Measurements from ENCODE around the gene CFAP77. TPM values are rescaled to one million over a fixed set of nuclear protein-coding genes. Genes with fewer than 3 reads are reported as not detected.

Gene CFAP77
- total and polyA plus RNA-seq, 9 of the 15 experiments (the other 6 are each of a cell fraction or from before 2014, with no cell fraction given): not detected

- H3K4me2 ChIP-seq (ENCODE audit: insufficient read depth, low read length): no peak overlapping the region
- no peaks in the 10 kb centered on the region for H3K79me2 ChIP-seq (ENCODE audit: control insufficient read depth, insufficient read depth, low read length)
- no peak for TF ChIP-seq PTBP1 (IDR thresholded peaks at IDR 0.05; ENCODE audit: low read depth, low read length)
- TF ChIP-seq PHB (CRISPR knock-in tag; IDR thresholded peaks at IDR 0.05): no peak
- no peak for TF ChIP-seq ZNF584 (CRISPR knock-in tag; IDR thresholded peaks at IDR 0.05; ENCODE audit: low read depth)
- TF ChIP-seq KDM5B (IDR thresholded peaks at IDR 0.05; ENCODE audit: insufficient replicate concordance, low read depth, low read length): no peak
- TF ChIP-seq MAFF (IDR thresholded peaks at IDR 0.05; ENCODE audit: low read length): no peak
- no peak for TF ChIP-seq STAT5B (CRISPR knock-in tag; IDR thresholded peaks at IDR 0.05)
- no peak for TF ChIP-seq MEF2D (tag; conservative IDR thresholded peaks at IDR 0.05; ENCODE audit: low read depth)
- no peak for TF ChIP-seq HEY1 (CRISPR knock-in tag; IDR thresholded peaks at IDR 0.05; ENCODE audit: borderline replicate concordance)
- TF ChIP-seq TAF9B (IDR thresholded peaks at IDR 0.05; ENCODE audit: partially characterized antibody): no peak
- no peak for TF ChIP-seq ZNF583 (CRISPR knock-in tag; IDR thresholded peaks at IDR 0.05)
- no peak for TF ChIP-seq RNF219 (CRISPR knock-in tag; IDR thresholded peaks at IDR 0.05)
- no peak for TF ChIP-seq ZNF134 (CRISPR knock-in tag; conservative IDR thresholded peaks at IDR 0.05)
- no peak for TF ChIP-seq ZNF655 (CRISPR knock-in tag; IDR thresholded peaks at IDR 0.05)
- no peak for TF ChIP-seq ZFP36 (IDR thresholded peaks at IDR 0.05; ENCODE audit: low read depth, low read length, partially characterized antibody)
- TF ChIP-seq ZNF12 (CRISPR knock-in tag; IDR thresholded peaks at IDR 0.05): no peak
- TF ChIP-seq ZNF165 (CRISPR knock-in tag; IDR thresholded peaks at IDR 0.05; ENCODE audit: borderline replicate concordance): no peak
- TF ChIP-seq KLF16 (IDR thresholded peaks at IDR 0.05): no peak
- TF ChIP-seq RAD21 (CRISPR knock-in tag; conservative IDR thresholded peaks at IDR 0.05 in 1 of 2, IDR thresholded peaks at IDR 0.05 in 1 of 2): no peak
- no peak overlapping the region; a peak in 1 of 4 replicates for H3K9ac ChIP-seq (ENCODE audit: insufficient read depth in 1 of 2, low read depth in 2 of 2, low read length in 2 of 2)
- no peak for ATAC-seq
- H3K9me3 ChIP-seq (replicated peaks; ENCODE audit: control insufficient read depth, insufficient read depth, low read depth, low read length): no peaks in the 10 kb centered on the region
- ChIA-PET CTCF (ENCODE audit: low intra/inter-chr PET ratio) (no interaction called here), POLR2A (interaction anchor here (0.7 kb wide), 2 partner anchors 45 to 265 kb away, joined by 3 read pairs; no protein-coding TSS in a partner anchor)
- H3K27me3 ChIP-seq (ENCODE audit: control insufficient read depth in 2 of 2, insufficient read depth in 2 of 2, low read length in 2 of 2): peaks cover 40 to 83% of the 10 kb centered on the region in 2 experiments
- no peaks in the 10 kb centered on the region for H3K36me3 ChIP-seq (ENCODE audit: control insufficient read depth, insufficient read depth, low read length)
- H2AFZ ChIP-seq (ENCODE audit: low read depth, low read length): no peak overlapping the region
- no peak for DNase-seq (ENCODE audit: extremely low read depth in 1 of 4, low spot score in 3 of 4)
- no TSS peak for BruUV-seq (replicated peaks)
- no peaks in the 10 kb centered on the region for H3K9me1 ChIP-seq (ENCODE audit: control insufficient read depth, insufficient read depth, low read length)
- in situ Hi-C loops (cut with MboI) (no loop called here), intact Hi-C loops (cut with micrococcal nuclease) (no loop called here)
- H3K27ac ChIP-seq (ENCODE audit: extremely low read depth, low read depth, low read length): no peak overlapping the region
- H3K4me3 ChIP-seq: no peak overlapping the region
- no peaks in the 10 kb centered on the region; the same call in 1 of the 2 replicates for H4K20me1 ChIP-seq (replicated peaks; ENCODE audit: control insufficient read depth, insufficient read depth, low read length)
- FAIRE-seq: no peak
- 2% methylated on average over 23 of the region's 23 CpGs for WGBS (ENCODE audit: insufficient coverage, low coverage, missing lambda C conversion rate)
- no peaks in the 10 kb centered on the region for H3K4me1 ChIP-seq (replicated peaks in 1 of 2; ENCODE audit: control insufficient read depth in 2 of 2, insufficient read depth in 2 of 2, low read length in 2 of 2)
Measured at GRCh38 chr9:132499251-132499650, 89.2 kb downstream of the CFAP77 start.

All from K562 (cell line).